Omental fat pad (tissue), 4 donors: Measurements from ENCODE around the gene CMSS1. TPM values are rescaled to one million over a fixed set of nuclear protein-coding genes. Genes with fewer than 3 reads are reported as not detected.

Source experiments
- ATAC-seq: fragments of 150-250 bp; one replicate; pipeline ENCODE4 v1.9.1; 2016; ENCODE audit warnings: mild to moderate bottlenecking, moderate library complexity; ENCODE audit not compliant: low FRiP score
- DNase-seq: peaks from one replicate; pipeline ENCODE4 v3.0.0-alpha.2; 2019; ENCODE audit warnings: low spot score
- CTCF ChIP-seq, 3 donors: fragments of 450-650 bp; IDR thresholded peaks; one replicate each; pipeline ENCODE4 v1.5.1; 2016 to 2017; ENCODE audit warnings: antibody characterized with exemption in 3 of 3, mild to moderate bottlenecking in 3 of 3, moderate library complexity in 2 of 3
- total RNA-seq, 4 donors: library from RNA; depleted of rRNA; stranded (reverse); fragments of >200 nt; gene quantifications; one replicate each; pipeline ENCODE4 v1.1.0, GENCODE V29; 2016

CMSS1 gene
- total RNA-seq, 4 donors from 2014 or later: 16.9 to 29.3 (median 21.1) TPM

DNA sequence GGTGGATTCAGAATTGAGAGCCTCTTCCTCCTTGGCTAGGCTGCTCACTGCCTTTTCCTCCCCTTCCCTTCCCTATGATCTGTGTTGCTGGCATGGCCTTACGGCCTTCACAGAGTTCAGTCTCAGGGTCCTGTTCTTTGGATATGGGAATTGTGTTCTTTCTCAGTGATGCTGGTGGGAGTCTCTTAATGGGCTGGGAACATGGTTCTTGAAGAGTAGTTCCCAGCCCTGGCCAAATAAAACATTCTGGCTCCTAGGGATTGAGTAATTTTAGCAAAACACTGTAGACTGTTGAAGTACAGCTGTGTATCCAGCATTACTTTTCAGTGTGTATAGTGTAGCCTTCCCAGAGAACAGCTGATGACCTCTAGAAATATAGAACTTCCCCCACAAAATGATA, 319.3 kb downstream of the CMSS1 start:
- ATAC-seq (no peak), DNase-seq (no peak)
- no peak for TF ChIP-seq CTCF (IDR thresholded peaks at IDR 0.05)

GRCh38 chr3:100140976-100141375, 323.3 kb downstream of the CMSS1 start:
- ATAC-seq: no peak

DNA sequence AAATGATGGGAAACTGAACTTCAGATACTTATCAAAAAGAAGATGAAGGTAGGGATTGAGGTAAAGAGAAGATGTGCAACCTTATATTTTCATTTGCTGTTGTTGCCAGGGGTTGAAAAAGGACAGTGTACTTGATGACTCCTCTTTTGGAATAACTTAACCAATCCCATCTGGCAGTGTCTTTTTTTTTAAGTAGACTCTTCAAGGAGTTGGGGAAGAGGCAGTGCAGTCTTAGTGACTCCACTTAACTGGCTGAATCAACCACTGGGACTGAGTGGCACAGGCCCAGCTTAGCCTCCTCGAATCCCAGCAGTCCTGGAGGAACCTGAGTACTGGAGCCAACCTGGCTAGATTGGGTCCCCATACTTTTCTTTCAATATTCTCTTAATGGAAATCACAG, 323.9 kb downstream of the CMSS1 start:
- ATAC-seq (no peak), DNase-seq (no peak)
- TF ChIP-seq CTCF (IDR thresholded peaks at IDR 0.05): no peak

More at GRCh38 chr3:100140976-100141375, 323.3 kb downstream of the CMSS1 start:
- TF ChIP-seq CTCF (IDR thresholded peaks at IDR 0.05): no peak
- DNase-seq: no peak

DNA sequence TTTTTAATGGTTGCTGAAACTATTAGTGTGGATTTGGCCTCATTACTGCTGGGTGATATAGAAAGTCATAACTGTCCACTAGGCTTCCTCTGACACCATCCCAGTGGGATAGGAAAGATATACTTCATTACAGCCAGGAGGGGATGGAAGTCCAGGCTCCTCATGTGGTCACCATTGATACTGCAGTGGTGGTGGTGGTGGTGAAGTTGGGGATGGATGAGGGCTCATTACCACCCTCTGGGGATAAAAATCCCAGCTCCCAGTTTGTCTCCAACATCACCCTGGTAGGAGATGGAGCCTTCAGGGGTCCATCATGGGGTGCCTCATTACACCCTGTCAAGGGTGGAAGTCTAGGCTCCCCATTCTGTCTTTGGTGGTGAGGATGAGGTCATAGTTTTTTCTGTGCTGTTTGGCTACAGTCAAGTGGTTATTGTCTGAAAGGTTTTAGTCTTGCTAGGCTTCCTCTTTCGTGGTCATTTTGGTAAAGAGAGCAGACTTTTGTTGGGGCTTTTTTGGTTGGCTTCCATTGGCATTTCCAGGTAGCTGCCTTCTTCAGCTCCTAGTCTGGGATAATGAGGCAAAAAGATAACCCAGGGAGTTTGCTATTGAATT, 326.7 kb downstream of the CMSS1 start:
- TF ChIP-seq CTCF (IDR thresholded peaks at IDR 0.05): no peak
- ATAC-seq (no peak), DNase-seq (no peak)

- DNase-seq (no peak), ATAC-seq (no peak)
- no peak for TF ChIP-seq CTCF (IDR thresholded peaks at IDR 0.05)
These were observed 331.5 kb downstream of the CMSS1 start for GRCh38 chr3:100149130-100149529.

DNA sequence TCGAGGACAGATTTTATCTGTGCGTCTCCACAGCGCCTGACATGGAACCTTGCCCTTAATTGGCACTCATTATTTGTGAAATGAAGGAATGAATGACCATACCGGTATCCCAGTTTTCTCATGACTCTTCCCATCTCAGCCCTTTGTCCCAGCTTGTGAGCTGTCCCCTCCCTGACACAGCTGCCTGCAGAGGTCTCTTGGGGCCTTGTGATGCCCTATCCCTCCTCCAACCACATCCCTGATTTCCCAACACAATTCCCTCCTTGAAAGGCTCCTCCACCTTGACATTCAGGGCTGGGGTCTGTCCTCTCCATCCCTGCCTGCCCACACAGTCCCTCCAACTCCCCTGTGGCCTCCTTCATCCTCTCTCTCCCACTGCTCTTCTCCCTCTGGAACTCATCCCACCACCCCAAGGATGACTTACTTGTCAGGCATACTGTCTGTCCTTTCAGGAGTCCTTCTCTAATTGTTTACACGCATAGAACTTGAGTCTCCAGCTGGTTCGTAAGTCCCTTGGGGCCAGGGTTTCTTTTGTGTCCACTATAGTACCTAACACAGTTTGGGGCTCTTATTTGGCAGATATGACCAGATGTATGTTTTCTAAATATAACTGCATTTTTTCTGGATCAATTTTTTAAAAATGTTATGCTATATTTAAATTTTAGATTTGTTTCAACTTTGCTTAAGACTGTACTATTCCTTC, 332.2 kb downstream of the CMSS1 start:
- ATAC-seq (no peak), DNase-seq (no peak)
- no peak for TF ChIP-seq CTCF (IDR thresholded peaks at IDR 0.05)

DNA sequence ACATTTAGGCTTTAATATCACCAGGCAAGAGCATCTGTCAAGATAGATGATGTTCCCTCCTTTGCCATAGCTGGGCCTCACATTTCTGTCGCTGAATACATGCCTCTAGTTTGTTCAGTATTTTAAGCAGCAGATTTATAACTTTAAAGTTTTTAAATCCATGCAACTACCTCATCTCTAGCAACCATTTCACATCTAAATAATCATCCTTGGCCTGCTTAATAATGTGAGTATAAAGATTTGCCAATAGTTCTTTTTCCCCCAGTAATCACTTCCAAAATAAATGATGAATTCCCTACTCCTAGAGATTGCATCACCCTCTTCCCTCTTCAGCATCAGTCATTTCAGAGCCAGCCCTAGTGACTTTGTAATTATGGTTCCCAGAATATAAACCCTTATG, 332.8 kb downstream of the CMSS1 start:
- DNase-seq (no peak), ATAC-seq (peak; percentile 60)
- TF ChIP-seq CTCF (IDR thresholded peaks at IDR 0.05): no peak
